Keratinocyte (primary cell): ENCODE measurements around the gene COX6B2. TPM values are rescaled to one million over a fixed set of nuclear protein-coding genes. Genes with fewer than 3 reads are reported as not detected.

ENCODE experiments used
- DNase-seq: peaks from one replicate; pipeline ENCODE4 v3.0.0-alpha.2; 2011; ENCODE audit warnings: low read depth, missing footprints, low spot score
- FAIRE-seq: peaks from 2 replicates; lab custom pipeline; 2011; peaks lifted over from hg19 to GRCh38; lab: Jason Lieb, UNC
- H2AFZ ChIP-seq: 2 replicates; pipeline ENCODE4 v1.6.0; 2012; ENCODE audit warnings: low read length, control low read depth, inconsistent platforms; ENCODE audit not compliant: control insufficient read depth
- H3K27ac ChIP-seq: 2 replicates; pipeline ENCODE4 v1.5.1; 2011; ENCODE audit warnings: low read length; ENCODE audit not compliant: control insufficient read depth, insufficient read depth
- H3K27me3 ChIP-seq: 3 replicates; pipeline ENCODE4 v1.6.0; 2011; ENCODE audit warnings: low read length; ENCODE audit not compliant: control insufficient read depth, insufficient read depth; ENCODE audit errors: extremely low read depth
- H3K36me3 ChIP-seq, 2 experiments: 2 replicates in 1 of 2; 3 replicates in 1 of 2; pipeline ENCODE4 v1.5.1; 2011; ENCODE audit warnings: low read length in 2 of 2, mild to moderate bottlenecking in 1 of 2; ENCODE audit not compliant: control insufficient read depth in 2 of 2, insufficient read depth in 2 of 2; ENCODE audit errors: extremely low read depth in 1 of 2
- H3K4me1 ChIP-seq: 3 replicates; pipeline ENCODE4 v1.5.1; 2011; ENCODE audit warnings: low read length; ENCODE audit not compliant: control insufficient read depth, insufficient read depth; ENCODE audit errors: extremely low read depth
- H3K4me2 ChIP-seq: 3 replicates; pipeline ENCODE4 v1.6.0; 2011; ENCODE audit warnings: low read depth, low read length; ENCODE audit not compliant: control insufficient read depth, insufficient read depth; ENCODE audit errors: extremely low read depth
- H3K4me3 ChIP-seq, 3 experiments: fragments of 200-600 bp in 1 of 3; sonication (generic) in 1 of 3; 2 replicates in 2 of 3; 3 replicates in 1 of 3; pipeline ENCODE4 v1.5.1; 2011 to 2016; ENCODE audit warnings: low read length in 3 of 3, mild to moderate bottlenecking in 3 of 3, control low read depth in 2 of 3, inconsistent platforms in 1 of 3, low read depth in 1 of 3, mixed read lengths in 1 of 3, mixed run types in 1 of 3, moderate library complexity in 1 of 3; ENCODE audit not compliant: control insufficient read depth in 2 of 3, insufficient read depth in 2 of 3; ENCODE audit errors: extremely low read depth in 1 of 3
- H3K79me2 ChIP-seq: 2 replicates; pipeline ENCODE4 v1.6.0; 2012; ENCODE audit warnings: low read length; ENCODE audit not compliant: control insufficient read depth, insufficient read depth
- H3K9ac ChIP-seq: 3 replicates; pipeline ENCODE4 v1.6.0; 2011; ENCODE audit warnings: low read length; ENCODE audit not compliant: control insufficient read depth, insufficient read depth; ENCODE audit errors: extremely low read depth
- H3K9me1 ChIP-seq: 3 replicates; pipeline ENCODE4 v1.6.0; 2011; ENCODE audit warnings: low read length; ENCODE audit not compliant: control insufficient read depth, insufficient read depth; ENCODE audit errors: extremely low read depth
- H3K9me3 ChIP-seq: 2 replicates; pipeline ENCODE4 v1.5.1; 2012; ENCODE audit warnings: low read depth, low read length; ENCODE audit not compliant: control insufficient read depth
- H4K20me1 ChIP-seq: 3 replicates; pipeline ENCODE4 v1.6.0; 2011; ENCODE audit warnings: low read length; ENCODE audit not compliant: control insufficient read depth, insufficient read depth; ENCODE audit errors: extremely low read depth
- EZH2 ChIP-seq: IDR thresholded peaks from one replicate; pipeline ENCODE4 v1.6.1; 2012; ENCODE audit warnings: inconsistent platforms, mild to moderate bottlenecking, low read length, moderate library complexity
- dilution Hi-C: fragments of 300-500 bp; cut with MboI; formaldehyde crosslinking; loops from one replicate; pipeline ENCODE4 v1.7.0; 2020; ENCODE audit warnings: low sequenced_read_pairs; ENCODE audit not compliant: extremely low pct_ligation_motif_present
- polyA plus RNA-seq, 5 experiments: library from polyadenylated mRNA; depleted of rRNA in 3 of 5; stranded (reverse) in 3 of 5; stranded (forward) in 1 of 5; unstranded in 1 of 5; fragments of >200 nt; gene quantifications; 1 replicate in 1 of 5; 2 replicates in 3 of 5; 3 replicates in 1 of 5; pipeline versions ENCODE4 v1.2.1 to v1.2.3, GENCODE V29; 2011 to 2012; ENCODE audit warnings: missing spikeins in 2 of 5, low read depth in 1 of 5, low replicate concordance in 1 of 5
- TF ChIP-seq, protein P1 (sequence below), 3 experiments: IDR thresholded peaks in 1 of 3; conservative IDR thresholded peaks in 1 of 3; optimal IDR thresholded peaks in 1 of 3; 2 replicates in 2 of 3; 3 replicates in 1 of 3; pipeline versions ENCODE3 to v1.5.1; 2011; ENCODE audit warnings: low read length in 3 of 3, mild to moderate bottlenecking in 3 of 3, moderate library complexity in 2 of 3, control low read depth in 1 of 3, inconsistent platforms in 1 of 3; ENCODE audit not compliant: insufficient read depth in 2 of 3; ENCODE audit errors: extremely low read depth in 1 of 3

COX6B2 gene
- polyA plus RNA-seq, 1 donor (not counting 4 experiments of a cell fraction or from before 2014, with no cell fraction given): 1.4 TPM

DNA sequence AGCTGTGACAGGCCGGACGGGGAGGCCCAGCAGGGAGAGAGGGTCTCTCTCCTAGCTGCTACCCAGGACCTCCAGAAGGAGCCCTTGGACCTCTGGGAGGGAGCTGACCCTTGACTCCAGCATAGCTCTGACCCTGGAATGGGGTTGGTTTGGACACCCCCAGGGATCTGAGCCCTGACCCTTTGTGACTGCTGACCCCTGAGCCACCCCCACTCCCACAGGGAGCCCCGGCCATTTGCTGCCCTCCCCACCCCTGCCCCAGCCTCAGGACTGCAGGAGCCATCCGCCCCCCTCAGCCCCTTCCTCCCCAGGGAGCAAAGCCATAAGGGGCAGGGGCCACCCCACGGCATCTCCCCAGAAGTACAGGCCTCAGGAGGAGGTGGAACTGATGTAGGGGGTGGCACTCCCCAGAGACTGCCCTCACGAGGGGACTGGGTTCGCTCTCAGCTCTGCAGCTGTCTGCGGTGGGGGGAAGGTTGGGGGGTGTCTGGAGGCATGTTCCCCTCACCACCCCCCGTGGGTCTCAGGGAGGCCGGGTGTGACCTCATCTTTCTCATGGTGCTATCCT lies 7.0 kb downstream of the COX6B2 start:
- H2AFZ ChIP-seq: no peak overlapping the region
- peaks cover 3% of the 10 kb centered on the region for H3K4me1 ChIP-seq
- dilution Hi-C loops: no loop called here
- H3K27me3 ChIP-seq: peaks cover 13% of the 10 kb centered on the region
- FAIRE-seq: no peak
- no peak overlapping the region for H3K27ac ChIP-seq
- no peak overlapping the region for H3K4me2 ChIP-seq
- no peak overlapping the region for H3K9ac ChIP-seq
- no peaks in the 10 kb centered on the region for H3K9me1 ChIP-seq
- no peaks in the 10 kb centered on the region for H3K79me2 ChIP-seq
- DNase-seq: no peak
- H3K9me3 ChIP-seq: no peaks in the 10 kb centered on the region
- no peak for TF ChIP-seq EZH2
- TF ChIP-seq, protein P1, sequence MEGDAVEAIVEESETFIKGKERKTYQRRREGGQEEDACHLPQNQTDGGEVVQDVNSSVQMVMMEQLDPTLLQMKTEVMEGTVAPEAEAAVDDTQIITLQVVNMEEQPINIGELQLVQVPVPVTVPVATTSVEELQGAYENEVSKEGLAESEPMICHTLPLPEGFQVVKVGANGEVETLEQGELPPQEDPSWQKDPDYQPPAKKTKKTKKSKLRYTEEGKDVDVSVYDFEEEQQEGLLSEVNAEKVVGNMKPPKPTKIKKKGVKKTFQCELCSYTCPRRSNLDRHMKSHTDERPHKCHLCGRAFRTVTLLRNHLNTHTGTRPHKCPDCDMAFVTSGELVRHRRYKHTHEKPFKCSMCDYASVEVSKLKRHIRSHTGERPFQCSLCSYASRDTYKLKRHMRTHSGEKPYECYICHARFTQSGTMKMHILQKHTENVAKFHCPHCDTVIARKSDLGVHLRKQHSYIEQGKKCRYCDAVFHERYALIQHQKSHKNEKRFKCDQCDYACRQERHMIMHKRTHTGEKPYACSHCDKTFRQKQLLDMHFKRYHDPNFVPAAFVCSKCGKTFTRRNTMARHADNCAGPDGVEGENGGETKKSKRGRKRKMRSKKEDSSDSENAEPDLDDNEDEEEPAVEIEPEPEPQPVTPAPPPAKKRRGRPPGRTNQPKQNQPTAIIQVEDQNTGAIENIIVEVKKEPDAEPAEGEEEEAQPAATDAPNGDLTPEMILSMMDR (optimal IDR thresholded peaks at IDR 0.05 in 1 of 3, IDR thresholded peaks at IDR 0.05 in 1 of 3, conservative IDR thresholded peaks at IDR 0.05 in 1 of 3; ENCODE audit: extremely low read depth in 1 of 3, insufficient read depth in 2 of 3, low read length in 3 of 3): no peak
- H4K20me1 ChIP-seq: no peaks in the 10 kb centered on the region
- H3K36me3 ChIP-seq: peaks cover 0 to 13% of the 10 kb centered on the region in 2 experiments
- H3K4me3 ChIP-seq: no peak overlapping the region

DNA sequence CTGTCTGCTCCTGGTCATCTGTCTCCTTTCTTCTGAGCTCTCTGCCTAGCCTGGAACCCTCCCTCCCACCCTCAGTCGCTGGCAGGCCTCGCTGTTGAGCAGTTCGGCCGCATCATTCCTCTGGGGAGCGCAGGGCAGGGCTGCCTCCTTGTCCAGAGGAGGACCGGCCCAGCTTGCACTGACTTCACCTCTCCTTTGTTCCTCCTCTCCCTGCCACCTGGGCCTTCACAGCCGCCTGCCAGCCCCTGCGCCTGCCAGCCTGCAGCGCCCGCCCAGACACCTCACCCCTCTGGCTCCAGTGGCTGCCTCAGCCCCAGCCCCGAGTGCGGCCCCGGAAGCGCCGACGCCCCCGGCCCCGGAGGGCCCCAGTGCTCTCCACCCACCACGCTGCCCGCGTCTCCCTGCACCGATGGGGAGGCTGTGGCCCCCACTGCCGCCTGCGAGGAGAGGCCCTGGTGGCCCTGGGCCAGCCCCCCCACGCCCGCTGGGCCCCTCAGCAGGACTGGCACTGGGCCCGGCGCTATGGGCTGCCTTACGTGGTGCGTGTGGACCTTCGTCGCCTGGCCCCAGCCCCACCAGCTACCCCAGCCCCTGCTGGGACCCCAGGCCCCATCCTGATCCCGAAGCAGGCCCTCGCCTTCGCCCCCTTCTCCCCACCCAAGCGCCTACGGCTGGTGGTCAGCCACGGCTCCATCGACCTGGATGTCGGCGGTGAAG lies 7.6 kb downstream of the COX6B2 start:
- H3K27me3 ChIP-seq: peaks cover 7% of the 10 kb centered on the region
- DNase-seq (no peak), FAIRE-seq (no peak)
- peaks cover 3% of the 10 kb centered on the region for H3K4me1 ChIP-seq
- no peaks in the 10 kb centered on the region for H3K79me2 ChIP-seq
- H3K9me1 ChIP-seq: no peaks in the 10 kb centered on the region
- peaks cover 0 to 14% of the 10 kb centered on the region in 2 experiments for H3K36me3 ChIP-seq
- H4K20me1 ChIP-seq: no peaks in the 10 kb centered on the region
- no peak overlapping the region for H3K4me3 ChIP-seq
- H3K9ac ChIP-seq: no peak overlapping the region
- H3K27ac ChIP-seq: no peak overlapping the region
- H3K4me2 ChIP-seq: no peak overlapping the region
- no peak overlapping the region for H2AFZ ChIP-seq
- no peak for TF ChIP-seq EZH2
- TF ChIP-seq, protein P1 (optimal IDR thresholded peaks at IDR 0.05 in 1 of 3, IDR thresholded peaks at IDR 0.05 in 1 of 3, conservative IDR thresholded peaks at IDR 0.05 in 1 of 3; ENCODE audit: extremely low read depth in 1 of 3, insufficient read depth in 2 of 3, low read length in 3 of 3): no peak
- H3K9me3 ChIP-seq: no peaks in the 10 kb centered on the region
- dilution Hi-C loops: no loop called here
